LNCaP clone FGC (cell line): ENCODE results near the gene ADRA2B.

Experiments
- DNase-seq: peaks from one replicate; pipeline ENCODE4 v3.0.0-alpha.2; 2011; ENCODE audit warnings: low read depth
- H3K4me3 ChIP-seq: 2 replicates; pipeline ENCODE4 v1.5.1; 2011; ENCODE audit warnings: mild to moderate bottlenecking, low read depth, low read length, control low read depth
- TF ChIP-seq, protein P1 (sequence below): IDR thresholded peaks from 2 replicates; pipeline ENCODE4 v1.5.1; 2012; ENCODE audit warnings: mild to moderate bottlenecking; ENCODE audit not compliant: control insufficient read depth, insufficient read depth; ENCODE audit errors: extremely low read depth

ADRA2B gene

DNA sequence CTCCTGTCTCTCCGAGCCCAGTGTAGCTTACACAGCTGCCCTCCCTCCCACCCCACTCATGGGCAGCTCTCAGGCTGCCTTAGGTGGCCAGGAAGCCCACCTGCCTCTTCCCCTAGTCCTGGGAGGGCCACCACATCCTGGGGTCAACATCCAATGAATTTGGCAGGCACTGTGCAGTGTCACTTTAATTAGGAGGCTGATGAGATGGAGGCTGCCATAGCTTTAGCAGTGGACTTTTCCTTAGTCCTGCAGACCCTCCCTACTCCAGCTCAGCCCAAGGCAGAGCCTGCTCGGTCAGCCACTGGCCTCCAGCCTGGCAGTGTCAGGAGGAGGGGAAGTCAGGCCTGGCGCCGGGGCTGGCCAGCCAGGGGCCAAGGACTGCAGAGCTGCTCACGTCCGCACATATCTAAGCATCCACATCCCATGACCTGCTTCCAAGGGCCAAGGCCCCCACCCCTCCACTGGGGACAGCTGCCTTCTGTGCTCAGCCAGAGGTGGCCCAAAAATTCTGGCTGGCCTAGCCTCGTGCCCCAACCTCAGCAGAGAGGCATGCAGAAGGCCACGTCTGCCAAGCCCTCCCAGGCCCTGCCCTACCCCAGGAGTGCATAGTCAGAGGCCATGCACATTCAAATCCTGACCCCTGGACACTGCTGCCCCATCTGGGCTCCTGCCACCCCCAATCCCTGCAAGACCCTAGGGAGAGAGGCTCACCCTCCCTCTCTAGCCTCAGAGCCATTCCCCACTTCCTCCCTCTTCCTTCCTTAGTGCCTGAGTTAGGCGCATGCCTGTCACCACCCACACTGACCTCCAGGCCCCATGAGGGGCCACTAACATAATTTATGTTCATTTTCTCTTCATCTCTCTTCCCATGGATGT lies 33.1 kb downstream of the ADRA2B start:
- DNase-seq, result no peak
- H3K4me3 ChIP-seq, result no peak overlapping the region
- TF ChIP-seq, protein P1, sequence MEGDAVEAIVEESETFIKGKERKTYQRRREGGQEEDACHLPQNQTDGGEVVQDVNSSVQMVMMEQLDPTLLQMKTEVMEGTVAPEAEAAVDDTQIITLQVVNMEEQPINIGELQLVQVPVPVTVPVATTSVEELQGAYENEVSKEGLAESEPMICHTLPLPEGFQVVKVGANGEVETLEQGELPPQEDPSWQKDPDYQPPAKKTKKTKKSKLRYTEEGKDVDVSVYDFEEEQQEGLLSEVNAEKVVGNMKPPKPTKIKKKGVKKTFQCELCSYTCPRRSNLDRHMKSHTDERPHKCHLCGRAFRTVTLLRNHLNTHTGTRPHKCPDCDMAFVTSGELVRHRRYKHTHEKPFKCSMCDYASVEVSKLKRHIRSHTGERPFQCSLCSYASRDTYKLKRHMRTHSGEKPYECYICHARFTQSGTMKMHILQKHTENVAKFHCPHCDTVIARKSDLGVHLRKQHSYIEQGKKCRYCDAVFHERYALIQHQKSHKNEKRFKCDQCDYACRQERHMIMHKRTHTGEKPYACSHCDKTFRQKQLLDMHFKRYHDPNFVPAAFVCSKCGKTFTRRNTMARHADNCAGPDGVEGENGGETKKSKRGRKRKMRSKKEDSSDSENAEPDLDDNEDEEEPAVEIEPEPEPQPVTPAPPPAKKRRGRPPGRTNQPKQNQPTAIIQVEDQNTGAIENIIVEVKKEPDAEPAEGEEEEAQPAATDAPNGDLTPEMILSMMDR, result no peak

- TF ChIP-seq, protein P1, result no peak
- DNase-seq, result no peak
- no peak overlapping the region for H3K4me3 ChIP-seq
Observed at GRCh38 chr2:96082211-96083063, 33.9 kb downstream of the ADRA2B start.

GRCh38 chr2:96081042-96081441 lies 35.3 kb downstream of the ADRA2B start:
- no peak for DNase-seq
- TF ChIP-seq, protein P1, result no peak
- no peak overlapping the region for H3K4me3 ChIP-seq

- TF ChIP-seq, protein P1, result no peak
- no peak overlapping the region for H3K4me3 ChIP-seq
- no peak for DNase-seq
Observed at GRCh38 chr2:96075199-96075771, 41.1 kb downstream of the ADRA2B start.

DNA sequence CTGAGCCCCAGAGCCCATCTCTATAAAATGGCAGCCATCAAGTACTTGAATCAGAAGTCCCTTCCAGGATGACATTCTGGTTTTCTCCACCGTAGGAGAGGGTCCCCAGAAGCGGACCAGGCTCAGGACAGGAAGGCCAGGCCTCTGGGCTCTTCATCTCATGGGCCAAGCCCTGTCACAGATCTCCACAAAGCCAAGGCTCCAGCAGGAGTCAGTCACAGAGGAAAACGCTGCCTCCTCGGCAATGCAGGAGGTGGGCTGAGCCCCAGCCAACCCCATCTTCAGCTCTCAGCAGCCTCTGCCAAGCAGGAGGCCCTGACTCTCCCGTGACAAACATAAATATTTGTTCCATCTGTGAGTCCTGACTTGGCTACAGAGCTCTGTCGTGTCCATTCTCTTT lies 42.2 kb downstream of the ADRA2B start:
- no peak overlapping the region for H3K4me3 ChIP-seq
- TF ChIP-seq, protein P1, result no peak
- DNase-seq, result no peak

DNA sequence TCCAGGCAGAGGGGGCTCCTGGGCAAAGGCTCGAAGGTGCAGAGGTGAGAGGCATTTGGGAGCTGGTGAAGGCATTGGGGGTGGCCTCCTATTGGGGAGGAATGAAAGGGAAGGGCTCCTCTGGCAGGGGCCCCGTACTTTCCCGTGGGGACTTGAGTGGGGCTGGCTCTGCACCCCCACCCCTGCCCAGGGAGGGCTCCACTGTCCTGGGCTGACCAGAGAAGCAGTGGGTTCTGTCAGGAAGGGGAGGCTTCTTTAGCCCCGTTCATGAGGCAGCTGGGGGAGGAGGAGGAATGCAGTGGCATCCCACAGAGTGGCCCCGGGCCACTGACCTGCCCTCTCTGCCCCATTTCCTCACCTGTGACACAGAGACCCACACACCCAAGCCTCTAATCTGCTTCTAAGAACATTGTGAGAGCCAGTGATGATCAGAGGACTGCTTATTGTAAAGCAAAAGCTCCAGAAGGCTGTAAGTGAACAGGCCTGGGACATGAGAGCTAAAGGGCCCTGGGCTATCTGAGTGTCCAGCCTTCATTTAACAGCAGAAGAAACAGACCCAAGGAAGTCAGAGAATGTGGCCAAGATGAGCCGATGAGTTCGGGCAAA lies 43.1 kb downstream of the ADRA2B start:
- TF ChIP-seq, protein P1, result no peak
- no peak for DNase-seq
- H3K4me3 ChIP-seq, result no peak overlapping the region
